Astrocyte (in vitro differentiated cells and primary cell): ENCODE results near the gene OSBPL6. TPM values are rescaled to one million over a fixed set of nuclear protein-coding genes. Genes with fewer than 3 reads are reported as not detected.
"Not testable (repeated sequence)": the region's sequence is repeated elsewhere in the genome, so short reads cannot be mapped to it uniquely, and the experiment has no call there.

Source experiments
- DNase-seq: peaks from one replicate; pipeline ENCODE4 v3.0.0-alpha.2; 2010; ENCODE audit warnings: low read depth
- FAIRE-seq: peaks from 2 replicates; lab custom pipeline; 2011; peaks lifted over from hg19 to GRCh38; lab: Jason Lieb, UNC
- H2AFZ ChIP-seq: 2 replicates; pipeline ENCODE4 v1.6.0; 2012; ENCODE audit warnings: low read depth, low read length, inconsistent platforms
- H3K27ac ChIP-seq: 2 replicates; pipeline ENCODE4 v1.5.1; 2011; ENCODE audit warnings: low read depth, low read length, inconsistent platforms
- H3K27me3 ChIP-seq: 2 replicates; pipeline ENCODE4 v1.6.0; 2011; ENCODE audit warnings: low read length, inconsistent platforms; ENCODE audit not compliant: insufficient read depth
- H3K36me3 ChIP-seq: 2 replicates; pipeline ENCODE4 v1.5.1; 2011; ENCODE audit warnings: low read length, inconsistent platforms; ENCODE audit not compliant: insufficient read depth
- H3K4me1 ChIP-seq: 2 replicates; pipeline ENCODE4 v1.5.1; 2011; ENCODE audit warnings: low read length, inconsistent platforms; ENCODE audit not compliant: insufficient read depth
- H3K4me2 ChIP-seq: 2 replicates; pipeline ENCODE4 v1.6.0; 2012; ENCODE audit warnings: low read length, inconsistent platforms
- H3K4me3 ChIP-seq: 2 replicates; pipeline ENCODE4 v1.5.1; 2011; ENCODE audit warnings: low read depth, mild to moderate bottlenecking, low read length, inconsistent platforms; ENCODE audit not compliant: insufficient read depth
- H3K79me2 ChIP-seq: 2 replicates; pipeline ENCODE4 v1.6.0; 2012; ENCODE audit warnings: mild to moderate bottlenecking, low read length, inconsistent platforms; ENCODE audit not compliant: insufficient read depth
- H3K9ac ChIP-seq: 2 replicates; pipeline ENCODE4 v1.6.0; 2012; ENCODE audit warnings: mild to moderate bottlenecking, low read length, inconsistent platforms
- H3K9me3 ChIP-seq: 2 replicates; pipeline ENCODE4 v1.5.1; 2012; ENCODE audit warnings: low read depth, mild to moderate bottlenecking, low read length, inconsistent platforms; ENCODE audit not compliant: insufficient read depth
- H4K20me1 ChIP-seq: 2 replicates; pipeline ENCODE4 v1.6.0; 2012; ENCODE audit warnings: low read length, inconsistent platforms; ENCODE audit not compliant: insufficient read depth
- H3K27ac Mint-ChIP-seq: one replicate; pipeline ENCODE4 v1.8.0; 2021; ENCODE audit warnings: mild to moderate bottlenecking, mixed read lengths; ENCODE audit not compliant: unreplicated experiment
- H3K27me3 Mint-ChIP-seq: one replicate; pipeline ENCODE4 v1.8.0; 2021; ENCODE audit warnings: low read depth, mixed read lengths; ENCODE audit not compliant: unreplicated experiment
- H3K36me3 Mint-ChIP-seq: one replicate; pipeline ENCODE4 v1.8.0; 2021; ENCODE audit warnings: low read depth, mixed read lengths; ENCODE audit not compliant: unreplicated experiment
- H3K4me1 Mint-ChIP-seq: one replicate; pipeline ENCODE4 v1.8.0; 2021; ENCODE audit warnings: low read depth, mixed read lengths; ENCODE audit not compliant: unreplicated experiment
- H3K4me3 Mint-ChIP-seq: one replicate; pipeline ENCODE4 v1.8.0; 2021; ENCODE audit warnings: mild to moderate bottlenecking, moderate library complexity, mixed read lengths; ENCODE audit not compliant: unreplicated experiment
- H3K9me3 Mint-ChIP-seq: one replicate; pipeline ENCODE4 v1.8.0; 2021; ENCODE audit warnings: mild to moderate bottlenecking, mixed read lengths; ENCODE audit not compliant: unreplicated experiment
- CTCF ChIP-seq: IDR thresholded peaks from 2 replicates; pipeline ENCODE4 v1.5.1; 2011; ENCODE audit warnings: low read depth, mild to moderate bottlenecking, inconsistent platforms, low read length, moderate library complexity; ENCODE audit not compliant: insufficient read depth
- EZH2 ChIP-seq: IDR thresholded peaks from 2 replicates; pipeline ENCODE4 v1.6.1; 2012; ENCODE audit warnings: mild to moderate bottlenecking, low read length, inconsistent platforms; ENCODE audit not compliant: insufficient read depth
- total RNA-seq: library from RNA; stranded (reverse); gene quantifications from 2 replicates; pipeline ENCODE4 v1.2.1, GENCODE V29; 2021

The OSBPL6 gene
- total RNA-seq, 1 donor from 2014 or later, result 13.4 TPM

DNA sequence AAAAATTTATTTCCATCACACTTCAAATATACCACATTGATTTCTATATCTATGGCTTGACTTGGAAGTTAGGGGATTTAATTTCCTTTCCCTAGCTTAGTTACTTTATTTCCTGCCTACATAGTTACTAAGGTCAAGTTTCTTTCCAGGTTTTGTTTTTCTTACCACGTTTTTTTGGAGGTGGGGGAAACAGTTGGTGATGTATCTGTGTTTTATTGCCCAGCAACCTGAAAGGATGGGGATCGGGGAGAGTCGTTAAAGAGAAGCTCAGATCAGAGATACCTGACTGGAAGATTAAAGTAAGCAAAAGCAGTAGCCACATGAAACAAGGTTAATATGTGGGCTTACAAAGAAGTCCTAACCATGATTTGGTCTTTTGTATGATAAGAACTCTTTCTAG is 127.8 kb downstream of the OSBPL6 start:
- no peak overlapping the region for H3K27ac Mint-ChIP-seq
- FAIRE-seq, result no peak

GRCh38 chr2:178323331-178323730 is 129.0 kb downstream of the OSBPL6 start:
- not testable (repeated sequence) for H3K27me3 ChIP-seq, H3K27me3 Mint-ChIP-seq, H3K4me3 ChIP-seq, H2AFZ ChIP-seq, H3K27ac Mint-ChIP-seq, H3K4me2 ChIP-seq, H3K9me3 Mint-ChIP-seq, H3K4me3 Mint-ChIP-seq, DNase-seq, H3K9ac ChIP-seq, H3K27ac ChIP-seq, FAIRE-seq, H3K36me3 ChIP-seq, H3K4me1 Mint-ChIP-seq, H3K79me2 ChIP-seq, H3K9me3 ChIP-seq, H3K36me3 Mint-ChIP-seq, H4K20me1 ChIP-seq, H3K4me1 ChIP-seq

More for the DNA sequence above, 127.8 kb downstream of the OSBPL6 start:
- TF ChIP-seq CTCF, result no peak
- TF ChIP-seq EZH2, result no peak
- no peak overlapping the region for H3K4me3 Mint-ChIP-seq
- Histone ChIP-seq H3K9me3 (no peaks in the 10 kb centered on the region), H3K4me2 (no peak overlapping the region), H4K20me1 (no peaks in the 10 kb centered on the region), H3K36me3 (no peaks in the 10 kb centered on the region), H3K27me3 (no peaks in the 10 kb centered on the region), H3K27ac (no peak overlapping the region), H3K4me1 (no peaks in the 10 kb centered on the region), H2AFZ (no peak overlapping the region), H3K9ac (no peak overlapping the region), H3K4me3 (no peak overlapping the region), H3K79me2 (no peaks in the 10 kb centered on the region)
- no peaks in the 10 kb centered on the region for H3K9me3 Mint-ChIP-seq
- no peaks in the 10 kb centered on the region for H3K27me3 Mint-ChIP-seq
- H3K36me3 Mint-ChIP-seq, result peaks cover 2% of the 10 kb centered on the region
- no peak for DNase-seq
- no peaks in the 10 kb centered on the region for H3K4me1 Mint-ChIP-seq

DNA sequence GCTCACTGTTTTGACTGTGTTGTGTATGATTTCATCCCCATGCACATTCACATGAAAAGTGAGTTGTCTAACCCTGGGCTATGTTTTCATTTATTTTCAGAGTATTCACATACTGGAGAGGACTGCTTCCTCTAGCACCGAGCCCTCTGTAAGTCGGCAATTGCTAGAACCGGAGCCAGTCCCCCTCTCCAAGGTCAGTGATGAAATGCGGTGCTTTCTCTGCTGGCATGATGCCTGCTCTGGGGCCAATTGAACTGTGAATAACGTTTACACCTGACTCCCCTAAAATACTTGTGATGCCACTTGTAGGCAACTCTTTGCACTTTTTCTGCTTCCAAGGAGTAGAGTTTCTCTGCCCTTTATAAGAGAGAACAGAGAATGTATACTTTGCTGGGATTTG is 129.8 kb downstream of the OSBPL6 start:
- Mint-ChIP-seq H3K27ac (no peak overlapping the region), H3K4me3 (no peak overlapping the region), H3K9me3 (no peaks in the 10 kb centered on the region), H3K27me3 (no peaks in the 10 kb centered on the region), H3K36me3 (peaks cover 2% of the 10 kb centered on the region), H3K4me1 (peaks cover 9% of the 10 kb centered on the region)
- H3K9me3 ChIP-seq, result no peaks in the 10 kb centered on the region
- no peak for DNase-seq
- H2AFZ ChIP-seq, result no peak overlapping the region
- no peak overlapping the region for H3K27ac ChIP-seq
- FAIRE-seq, result no peak
- H3K4me2 ChIP-seq, result no peak overlapping the region
- H3K27me3 ChIP-seq, result no peaks in the 10 kb centered on the region
- no peaks in the 10 kb centered on the region for H3K79me2 ChIP-seq
- no peaks in the 10 kb centered on the region for H3K4me1 ChIP-seq
- H3K36me3 ChIP-seq, result no peaks in the 10 kb centered on the region
- TF ChIP-seq EZH2 (no peak), CTCF (no peak)
- no peak overlapping the region for H3K4me3 ChIP-seq
- H4K20me1 ChIP-seq, result no peaks in the 10 kb centered on the region
- H3K9ac ChIP-seq, result no peak overlapping the region
